Body of pancreas (tissue), 4 donors: ENCODE measurements around the gene SSH2. TPM values are rescaled to one million over a fixed set of nuclear protein-coding genes. Genes with fewer than 3 reads are reported as not detected.

ENCODE experiments used
- ATAC-seq: fragments of 150-250 bp; one replicate; pipeline ENCODE4 v1.9.1; 2016
- DNase-seq, 4 donors: peaks; one replicate each; pipeline ENCODE4 v3.0.0-alpha.2; 2019
- H3K27ac ChIP-seq, 4 donors: fragments of 200-600 bp; sonication (generic); 1 replicate in 3 of 4; 2 replicates in 1 of 4; pipeline versions ENCODE4 v1.5.1 to v1.6.1; 2016 to 2019; ENCODE audit warnings: mild to moderate bottlenecking in 1 of 4, mixed read lengths in 1 of 4, moderate library complexity in 1 of 4
- H3K27me3 ChIP-seq, 2 donors: fragments of 200-600 bp; sonication (generic); one replicate each; pipeline ENCODE4 v1.6.0; 2016; ENCODE audit warnings: mild to moderate bottlenecking in 1 of 2
- H3K36me3 ChIP-seq, 2 donors: fragments of 200-600 bp; sonication (generic); replicated peaks in 1 of 2; 2 replicates each; pipeline ENCODE4 v1.5.1; 2016; ENCODE audit warnings: low read depth in 2 of 2; ENCODE audit not compliant: insufficient read depth in 1 of 2
- H3K4me1 ChIP-seq: fragments of 200-600 bp; sonication (generic); one replicate; pipeline ENCODE4 v1.6.0; 2016
- H3K4me3 ChIP-seq, 2 donors: fragments of 200-600 bp; sonication (generic); 1 replicate in 1 of 2; 2 replicates in 1 of 2; pipeline ENCODE4 v1.5.1; 2016 to 2019
- H3K9me3 ChIP-seq, 3 donors: fragments of 200-600 bp; sonication (generic); 1 replicate in 2 of 3; 2 replicates in 1 of 3; pipeline ENCODE4 v1.5.1; 2016
- CTCF ChIP-seq, 7 experiments: fragments of 450-650 bp in 4 of 7; fragments of 200-600 bp in 3 of 7; sonication (generic) in 3 of 7; IDR thresholded peaks; one replicate each; pipeline ENCODE4 v1.5.1; 2016 to 2019; ENCODE audit warnings: antibody characterized with exemption in 7 of 7
- POLR2A ChIP-seq, 3 donors: fragments of 450-650 bp; IDR thresholded peaks; one replicate each; pipeline ENCODE4 v1.6.1; 2016; ENCODE audit warnings: antibody characterized with exemption in 3 of 3, mild to moderate bottlenecking in 2 of 3
- WGBS, 2 donors: methylation state at CpG; one replicate each; pipeline ENCODE4 v1.1.5; 2017; 5-methylcytosine and 5-hydroxymethylcytosine counted together
- intact Hi-C: fragments of 100-400 bp; cut with DNase I; formaldehyde crosslinking; loops from one replicate; pipeline ENCODE4 v1.15.1; 2023
- total RNA-seq, 2 donors: library from RNA; depleted of rRNA; stranded (reverse); fragments of >200 nt; gene quantifications; one replicate each; pipeline ENCODE4 v1.1.0, GENCODE V29; 2016

SSH2 gene
- total RNA-seq, 2 donors from 2014 or later, result 8.2 to 8.6 TPM

DNA sequence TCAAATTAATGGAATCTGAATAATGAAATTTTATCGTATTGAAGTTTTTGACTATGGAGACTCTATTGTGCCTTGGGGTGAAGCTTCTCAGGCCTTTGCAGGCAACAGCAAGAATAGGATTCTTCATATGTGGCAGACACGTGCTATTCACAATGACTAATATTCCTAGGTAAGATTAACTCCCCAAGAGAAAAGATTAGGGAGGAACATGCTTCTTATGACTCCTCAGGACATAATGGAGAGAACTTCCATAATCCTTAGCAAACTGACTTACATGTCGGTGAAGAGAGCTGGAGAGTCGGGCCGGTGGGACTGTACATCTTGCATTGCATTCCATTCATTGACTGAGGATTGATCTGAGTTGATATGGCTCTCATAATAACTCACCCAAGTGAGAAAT is 258.4 kb downstream of the SSH2 start:
- Histone ChIP-seq H3K4me1 (no peaks in the 10 kb centered on the region), H3K27me3 (no peaks in the 10 kb centered on the region), H3K9me3 (no peaks in the 10 kb centered on the region), H3K36me3 (peaks cover 0 to 3% of the 10 kb centered on the region in 2 donors), H3K27ac (no peak overlapping the region), H3K4me3 (no peak overlapping the region)
- WGBS, 2 donors, result 88 to 91% methylated on average over 5 of the region's 5 CpGs
- intact Hi-C loops, result no loop called here
- DNase-seq (no peak), ATAC-seq (no peak)
- no peak for TF ChIP-seq POLR2A (IDR thresholded peaks at IDR 0.05)
- no peak for TF ChIP-seq CTCF (IDR thresholded peaks at IDR 0.05)

GRCh38 chr17:29669266-29669665 is 260.8 kb downstream of the SSH2 start:
- TF ChIP-seq POLR2A (IDR thresholded peaks at IDR 0.05) (no peak), CTCF (IDR thresholded peaks at IDR 0.05) (no peak)
- no peak overlapping the region for H3K4me3 ChIP-seq
- H3K9me3 ChIP-seq, result no peaks in the 10 kb centered on the region
- H3K27ac ChIP-seq, result no peak overlapping the region
- no peaks in the 10 kb centered on the region for H3K27me3 ChIP-seq
- H3K36me3 ChIP-seq, result peaks cover 0 to 3% of the 10 kb centered on the region in 2 donors
- ATAC-seq, result no peak
- no peak for DNase-seq
- H3K4me1 ChIP-seq, result no peaks in the 10 kb centered on the region
- intact Hi-C loops, result no loop called here

DNA sequence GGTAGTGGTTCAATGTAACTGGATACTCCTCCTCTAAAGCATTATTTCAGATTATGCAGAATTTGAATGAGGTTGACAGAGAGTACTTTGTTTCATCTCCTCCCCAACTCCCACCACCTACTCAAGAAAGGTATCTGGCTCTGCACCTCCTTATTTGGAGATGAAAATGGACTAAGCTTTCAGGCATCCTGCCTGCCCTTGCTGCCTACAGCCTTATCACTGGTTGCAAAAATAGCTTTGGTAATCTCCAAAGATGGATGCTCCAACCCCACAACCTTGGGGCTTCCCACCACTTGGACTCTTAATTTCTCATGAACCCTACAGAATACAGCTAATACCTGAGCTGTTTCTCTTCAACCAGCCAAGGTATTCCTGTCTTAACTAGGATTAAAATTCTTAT is 262.1 kb downstream of the SSH2 start:
- peaks cover 0 to 3% of the 10 kb centered on the region in 2 donors for H3K36me3 ChIP-seq
- no peak overlapping the region for H3K4me3 ChIP-seq
- H3K9me3 ChIP-seq, result no peaks in the 10 kb centered on the region
- ATAC-seq (no peak), DNase-seq (no peak)
- no peak overlapping the region for H3K27ac ChIP-seq
- no peaks in the 10 kb centered on the region for H3K4me1 ChIP-seq
- TF ChIP-seq POLR2A (IDR thresholded peaks at IDR 0.05) (no peak), CTCF (IDR thresholded peaks at IDR 0.05) (no peak)
- intact Hi-C loops, result no loop called here
- H3K27me3 ChIP-seq, result no peaks in the 10 kb centered on the region

DNA sequence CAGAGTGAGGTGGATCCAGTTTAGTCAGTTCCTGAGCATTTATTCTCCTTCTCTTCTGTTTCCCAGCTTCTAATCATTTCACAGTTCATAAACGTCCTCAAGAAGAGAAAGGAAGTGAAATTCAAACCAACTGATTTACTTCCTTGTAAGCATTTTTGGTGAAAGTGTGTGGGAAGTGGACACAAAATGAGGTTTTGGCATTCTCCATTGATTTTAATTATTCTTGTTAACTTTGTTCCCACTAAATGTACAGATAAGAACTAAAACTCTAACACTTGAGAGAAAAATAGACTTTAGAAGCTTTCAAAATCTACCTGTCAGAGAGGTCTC is 264.6 kb downstream of the SSH2 start:
- DNase-seq, result no peak
- H3K4me1 ChIP-seq, result no peaks in the 10 kb centered on the region
- H3K27me3 ChIP-seq, result no peaks in the 10 kb centered on the region
- no peak for ATAC-seq
- H3K9me3 ChIP-seq, result no peaks in the 10 kb centered on the region
- H3K27ac ChIP-seq, result no peak overlapping the region
- no peak overlapping the region for H3K4me3 ChIP-seq
- intact Hi-C loops, result no loop called here
- H3K36me3 ChIP-seq, result peaks cover 0 to 3% of the 10 kb centered on the region in 2 donors
- 25 to 29% methylated on average over 1 of the region's 1 CpG for WGBS, 2 donors
- no peak for TF ChIP-seq CTCF (IDR thresholded peaks at IDR 0.05)
- TF ChIP-seq POLR2A (IDR thresholded peaks at IDR 0.05), result no peak

DNA sequence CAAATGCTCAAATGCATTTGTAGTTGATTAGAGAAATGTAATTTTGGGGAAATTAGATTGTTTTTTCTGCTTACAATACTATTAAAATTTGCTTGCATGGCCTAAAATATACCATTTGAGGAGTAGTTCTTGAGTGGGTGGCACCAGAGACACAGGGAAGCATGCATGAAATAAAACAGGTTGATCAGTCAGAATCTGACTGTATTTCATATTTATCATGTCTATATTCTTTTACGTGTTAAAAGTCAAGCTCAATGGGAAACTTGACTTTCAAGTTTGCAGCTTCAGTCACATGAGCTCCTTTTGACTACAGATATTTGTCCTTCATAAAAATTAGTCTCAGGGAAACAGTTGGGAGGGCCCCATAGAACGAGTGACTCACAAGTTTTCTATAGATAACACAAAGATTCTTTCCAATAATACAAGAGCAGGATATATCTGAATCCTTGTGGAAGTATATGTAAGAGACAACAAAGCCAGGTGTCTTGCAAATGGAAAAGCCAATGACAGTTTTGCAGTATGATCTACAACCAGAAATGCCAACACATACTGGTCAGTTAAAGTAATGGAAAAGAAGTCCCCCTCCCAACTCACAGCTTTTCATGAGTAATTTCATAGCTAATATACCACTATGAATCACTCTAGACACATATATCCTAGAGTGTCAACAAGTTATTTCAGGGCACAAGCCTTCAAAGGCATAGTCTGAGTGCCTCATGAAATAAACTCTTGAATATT is 265.1 kb downstream of the SSH2 start:
- Histone ChIP-seq H3K9me3 (no peaks in the 10 kb centered on the region), H3K4me3 (no peak overlapping the region), H3K27me3 (no peaks in the 10 kb centered on the region), H3K36me3 (peaks cover 0 to 3% of the 10 kb centered on the region in 2 donors), H3K27ac (no peak overlapping the region), H3K4me1 (no peaks in the 10 kb centered on the region)
- no peak for TF ChIP-seq CTCF (IDR thresholded peaks at IDR 0.05)
- TF ChIP-seq POLR2A (IDR thresholded peaks at IDR 0.05), result no peak
- no peak for ATAC-seq
- intact Hi-C loops, result no loop called here
- WGBS, 2 donors, result 47 to 56% methylated on average over 2 of the region's 2 CpGs
- no peak for DNase-seq
